ENCODE results near the gene TNFAIP3. TPM values are rescaled to one million over a fixed set of nuclear protein-coding genes. Genes with fewer than 3 reads are reported as not detected.

TNFAIP3 gene
- total RNA-seq, 4 donors from 2014 or later = 13.4 to 29.9 (median 26.2) TPM

DNA sequence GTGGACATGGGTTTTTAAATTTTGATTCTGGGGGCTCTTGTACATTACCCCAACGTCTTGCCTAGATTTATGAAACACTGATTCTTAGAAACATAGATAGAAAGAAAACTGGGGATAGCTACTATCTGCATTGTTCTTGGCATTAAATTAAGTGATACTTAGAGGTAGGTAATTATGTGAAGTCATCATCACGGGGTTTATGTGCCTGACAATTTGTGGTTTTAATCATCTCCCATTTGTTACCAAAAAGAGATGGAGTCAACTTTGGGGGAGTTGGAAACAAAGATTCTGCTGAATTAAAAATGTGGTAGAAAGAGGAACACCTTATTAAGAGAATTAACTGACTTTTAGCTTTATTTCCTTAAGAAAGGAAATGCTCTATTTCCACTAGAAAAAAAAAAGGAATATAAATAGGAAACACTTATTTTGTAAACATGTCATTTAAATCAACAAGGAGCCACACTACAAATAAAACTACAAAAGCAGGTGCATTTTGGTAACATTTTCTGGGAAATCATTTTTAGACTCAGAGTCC is 5.6 kb downstream of the TNFAIP3 start:
- 62 to 63% methylated on average over 2 of the region's 2 CpGs for WGBS, 2 donors
- no peak overlapping the region for H3K4me3 ChIP-seq (ENCODE audit: low read depth, poor library complexity, severe bottlenecking)
- DNase-seq (ENCODE audit: low spot score in 2 of 2) = no peak
- intact Hi-C loops (cut with DNase I; ENCODE audit: low total_unique reads) = no loop called here
- TF ChIP-seq POLR2A (IDR thresholded peaks at IDR 0.05) = no peak
- TF ChIP-seq, protein P1, sequence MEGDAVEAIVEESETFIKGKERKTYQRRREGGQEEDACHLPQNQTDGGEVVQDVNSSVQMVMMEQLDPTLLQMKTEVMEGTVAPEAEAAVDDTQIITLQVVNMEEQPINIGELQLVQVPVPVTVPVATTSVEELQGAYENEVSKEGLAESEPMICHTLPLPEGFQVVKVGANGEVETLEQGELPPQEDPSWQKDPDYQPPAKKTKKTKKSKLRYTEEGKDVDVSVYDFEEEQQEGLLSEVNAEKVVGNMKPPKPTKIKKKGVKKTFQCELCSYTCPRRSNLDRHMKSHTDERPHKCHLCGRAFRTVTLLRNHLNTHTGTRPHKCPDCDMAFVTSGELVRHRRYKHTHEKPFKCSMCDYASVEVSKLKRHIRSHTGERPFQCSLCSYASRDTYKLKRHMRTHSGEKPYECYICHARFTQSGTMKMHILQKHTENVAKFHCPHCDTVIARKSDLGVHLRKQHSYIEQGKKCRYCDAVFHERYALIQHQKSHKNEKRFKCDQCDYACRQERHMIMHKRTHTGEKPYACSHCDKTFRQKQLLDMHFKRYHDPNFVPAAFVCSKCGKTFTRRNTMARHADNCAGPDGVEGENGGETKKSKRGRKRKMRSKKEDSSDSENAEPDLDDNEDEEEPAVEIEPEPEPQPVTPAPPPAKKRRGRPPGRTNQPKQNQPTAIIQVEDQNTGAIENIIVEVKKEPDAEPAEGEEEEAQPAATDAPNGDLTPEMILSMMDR (IDR thresholded peaks at IDR 0.05) = no peak

DNA sequence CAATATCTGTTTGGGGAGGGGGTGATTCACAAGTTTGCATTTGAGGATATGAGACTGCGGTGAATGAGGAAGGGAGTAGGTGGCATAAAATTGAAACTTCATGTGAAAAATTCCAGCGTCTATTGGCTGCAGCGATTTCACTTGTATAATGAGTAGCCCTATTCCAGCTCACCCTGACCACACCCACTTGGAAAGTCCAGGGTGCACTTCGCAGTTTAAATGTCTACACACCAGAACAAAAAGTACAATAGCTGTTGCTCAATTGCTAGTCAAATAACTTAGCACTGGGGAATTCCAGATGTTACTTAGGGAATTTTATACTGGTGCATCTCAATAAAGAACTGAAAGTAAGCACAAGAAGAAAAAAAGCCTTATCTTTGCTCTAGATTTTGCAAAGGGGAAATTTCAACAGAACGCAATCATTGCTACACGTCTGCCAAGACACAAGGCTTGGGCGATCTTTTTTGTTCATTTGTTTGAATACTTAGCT is 6.3 kb downstream of the TNFAIP3 start:
- DNase-seq (ENCODE audit: low spot score in 2 of 2) = peak in 1 of 2 donors; percentile 90
- H3K4me3 ChIP-seq (ENCODE audit: low read depth, poor library complexity, severe bottlenecking) = no peak overlapping the region
- intact Hi-C loops (cut with DNase I; ENCODE audit: low total_unique reads) = no loop called here
- no peak for TF ChIP-seq POLR2A (IDR thresholded peaks at IDR 0.05)
- TF ChIP-seq, protein P1 (IDR thresholded peaks at IDR 0.05) = no peak
- WGBS, 2 donors = 9 to 11% methylated on average over 7 of the region's 7 CpGs

DNA sequence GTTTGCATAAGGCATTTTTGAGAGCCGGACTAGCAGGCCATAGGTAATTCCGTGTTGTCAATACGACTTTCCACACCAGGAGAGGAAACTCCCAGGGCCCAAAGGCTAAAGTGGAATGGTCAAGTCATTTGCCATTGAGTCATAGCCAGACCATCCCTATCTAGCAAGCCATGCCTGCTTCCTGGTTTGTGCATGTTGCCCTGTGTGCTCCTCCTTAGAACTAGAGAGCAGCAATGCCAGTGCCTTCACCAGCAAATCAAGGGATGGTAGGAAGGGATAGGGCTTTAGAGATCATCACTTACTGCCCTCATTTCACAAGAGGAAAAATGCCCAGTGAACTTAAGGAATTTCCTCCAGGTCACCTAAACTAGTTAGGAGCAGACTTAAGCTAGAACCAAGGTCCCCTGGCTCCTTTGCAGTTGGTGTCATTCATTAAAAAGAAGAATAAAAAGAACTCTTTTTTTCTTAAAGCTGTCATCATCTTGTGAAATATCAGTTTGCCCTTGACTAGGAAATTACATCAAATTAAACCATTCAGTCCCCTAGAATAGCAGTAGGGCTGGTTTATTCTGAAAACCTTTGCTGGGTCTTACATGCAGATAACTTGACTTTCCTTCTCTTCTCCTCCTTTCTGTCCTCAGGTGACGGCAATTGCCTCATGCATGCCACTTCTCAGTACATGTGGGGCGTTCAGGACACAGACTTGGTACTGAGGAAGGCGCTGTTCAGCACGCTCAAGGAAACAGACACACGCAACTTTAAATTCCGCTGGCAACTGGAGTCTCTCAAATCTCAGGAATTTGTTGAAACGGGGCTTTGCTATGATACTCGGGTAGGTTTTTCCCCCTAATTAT is 7.4 kb downstream of the TNFAIP3 start:
- no peak overlapping the region for H3K4me3 ChIP-seq (ENCODE audit: low read depth, poor library complexity, severe bottlenecking)
- intact Hi-C loops (cut with DNase I; ENCODE audit: low total_unique reads) = no loop called here
- 88 to 94% methylated on average over 11 of the region's 11 CpGs for WGBS, 2 donors
- DNase-seq (ENCODE audit: low spot score in 2 of 2) = no peak
- TF ChIP-seq POLR2A (IDR thresholded peaks at IDR 0.05) = no peak
- TF ChIP-seq, protein P1 (IDR thresholded peaks at IDR 0.05) = no peak

DNA sequence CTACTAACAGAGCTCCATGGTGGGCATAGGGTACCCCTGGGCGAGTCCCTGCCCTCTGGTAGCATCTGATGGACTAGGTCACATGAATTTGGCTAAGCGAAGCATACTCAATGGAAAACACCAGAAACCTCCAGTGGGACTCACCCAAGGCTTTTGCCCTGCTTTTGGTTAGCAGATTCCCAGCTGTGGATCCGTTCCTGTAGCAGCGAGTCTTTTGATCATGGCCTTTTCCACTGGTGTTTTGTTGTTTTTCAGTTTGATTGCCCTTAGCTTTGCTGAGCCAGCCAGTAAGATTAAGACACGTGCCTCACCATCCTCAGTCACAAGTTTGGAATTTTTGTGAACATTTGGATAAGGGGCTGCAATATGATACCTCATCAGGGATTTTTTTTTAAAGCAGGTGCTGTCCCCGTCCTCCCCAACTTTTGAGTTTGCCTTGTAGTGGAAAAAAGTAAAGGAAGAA is 8.0 kb downstream of the TNFAIP3 start:
- 91 to 99% methylated on average over 6 of the region's 6 CpGs for WGBS, 2 donors
- TF ChIP-seq, protein P1 (IDR thresholded peaks at IDR 0.05) = no peak
- no peak for TF ChIP-seq POLR2A (IDR thresholded peaks at IDR 0.05)
- intact Hi-C loops (cut with DNase I; ENCODE audit: low total_unique reads) = no loop called here
- H3K4me3 ChIP-seq (ENCODE audit: low read depth, poor library complexity, severe bottlenecking) = no peak overlapping the region
- no peak for DNase-seq (ENCODE audit: low spot score in 2 of 2)

DNA sequence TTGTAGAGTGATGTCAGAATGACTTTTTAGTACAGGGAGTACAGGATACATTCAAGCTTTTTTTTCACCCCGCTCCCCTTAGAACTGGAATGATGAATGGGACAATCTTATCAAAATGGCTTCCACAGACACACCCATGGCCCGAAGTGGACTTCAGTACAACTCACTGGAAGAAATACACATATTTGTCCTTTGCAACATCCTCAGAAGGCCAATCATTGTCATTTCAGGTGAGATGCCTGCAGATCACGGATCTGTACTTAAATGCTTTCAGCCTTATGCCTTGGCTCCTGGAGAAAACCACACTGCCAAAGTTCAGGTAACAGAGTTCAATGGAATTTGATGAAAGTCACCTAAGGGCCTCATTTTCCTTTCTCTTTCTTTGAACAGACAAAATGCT is 8.5 kb downstream of the TNFAIP3 start:
- 88 to 94% methylated on average over 3 of the region's 3 CpGs for WGBS, 2 donors
- intact Hi-C loops (cut with DNase I; ENCODE audit: low total_unique reads) = no loop called here
- no peak overlapping the region for H3K4me3 ChIP-seq (ENCODE audit: low read depth, poor library complexity, severe bottlenecking)
- no peak for TF ChIP-seq POLR2A (IDR thresholded peaks at IDR 0.05)
- TF ChIP-seq, protein P1 (IDR thresholded peaks at IDR 0.05) = no peak
- no peak for DNase-seq (ENCODE audit: low spot score in 2 of 2)

Data from lower leg skin (tissue), 4 donors.